GM12878 (cell line): ENCODE data around the gene CAPN1. TPM values are rescaled to one million over a fixed set of nuclear protein-coding genes. Genes with fewer than 3 reads are reported as not detected.

Source experiments
- ATAC-seq: fragments of 200-7000 bp; cut with Tn5 transposase; 3 replicates; pipeline ENCODE4 v1.9.1; 2020; ENCODE audit warnings: mild to moderate bottlenecking, moderate library complexity
- BruUV-seq: library from RNA; stranded (reverse); fragments of 400-500 nt; replicated peaks from 2 replicates; lab custom pipeline; 2021; lab: Mats Ljungman, UMichigan
- CTCF ChIA-PET: fragments of 300-600 bp; sonication (Branson Sonifier 250); formaldehyde crosslinking; extraction: SDS; loops from one replicate; lab custom pipeline; 2021; ENCODE audit warnings: inconsistent platforms; lab: Yijun Ruan, JAX
- POLR2A ChIA-PET: fragments of 350-600 bp; formaldehyde crosslinking; extraction: SDS; loops from one replicate; lab custom pipeline; 2021; ENCODE audit warnings: inconsistent platforms; lab: Charles Lee
- RAD21 ChIA-PET: fragments of 300-600 bp; sonication (Branson Sonifier 250); formaldehyde crosslinking; loops from one replicate; lab custom pipeline; 2023; ENCODE audit warnings: antibody characterized with exemption; ENCODE audit not compliant: unreplicated experiment; lab: Charles Lee
- SMC1A ChIA-PET: fragments of 300-600 bp; sonication (Branson Sonifier 250); formaldehyde crosslinking; loops from one replicate; lab custom pipeline; 2023; ENCODE audit not compliant: unreplicated experiment, uncharacterized antibody; lab: Charles Lee
- DNase-seq: peaks from one replicate; pipeline ENCODE4 v3.0.0-alpha.2; 2011; ENCODE audit warnings: low read depth, low spot score
- FAIRE-seq: peaks from 3 replicates; lab custom pipeline; 2011; peaks lifted over from hg19 to GRCh38; lab: Jason Lieb, UNC
- H2AFZ ChIP-seq: 2 replicates; pipeline ENCODE4 v1.6.0; 2011; ENCODE audit warnings: low read depth, low read length, control low read depth; ENCODE audit not compliant: control insufficient read depth
- H3K27ac ChIP-seq: 2 replicates; pipeline ENCODE4 v1.5.1; 2011; ENCODE audit warnings: control low read depth; ENCODE audit not compliant: control insufficient read depth, insufficient read depth
- H3K27me3 ChIP-seq, 2 experiments: replicated peaks in 1 of 2; 2 replicates each; pipeline versions ENCODE4 v1.6.0 to v1.6.1; 2011; ENCODE audit warnings: low read length in 1 of 2; ENCODE audit not compliant: control insufficient read depth in 2 of 2, insufficient read depth in 2 of 2
- H3K36me3 ChIP-seq, 2 experiments: 2 replicates each; pipeline ENCODE4 v1.5.1; 2011; ENCODE audit warnings: low read length in 1 of 2; ENCODE audit not compliant: control insufficient read depth in 2 of 2, insufficient read depth in 2 of 2
- H3K4me1 ChIP-seq: 2 replicates; pipeline ENCODE4 v1.6.1; 2011; ENCODE audit warnings: mild to moderate bottlenecking, low read length, moderate library complexity, mixed read lengths; ENCODE audit not compliant: control insufficient read depth, insufficient read depth
- H3K4me2 ChIP-seq: 2 replicates; pipeline ENCODE4 v1.6.0; 2011; ENCODE audit warnings: control low read depth; ENCODE audit not compliant: control insufficient read depth, insufficient read depth
- H3K4me3 ChIP-seq: fragments of 200-600 bp; sonication (generic); 2 replicates; pipeline ENCODE4 v1.5.1; 2016
- H3K79me2 ChIP-seq: 2 replicates; pipeline ENCODE4 v1.6.0; 2011; ENCODE audit warnings: low read length; ENCODE audit not compliant: control insufficient read depth, insufficient read depth
- H3K9ac ChIP-seq: 2 replicates; pipeline ENCODE4 v1.8.0; 2011; ENCODE audit warnings: low read length, control low read depth, mixed read lengths; ENCODE audit not compliant: control insufficient read depth, insufficient read depth
- H3K9me3 ChIP-seq: replicated peaks from 3 replicates; pipeline ENCODE4 v1.5.1; 2011; ENCODE audit warnings: mild to moderate bottlenecking, low read length; ENCODE audit not compliant: control insufficient read depth, insufficient read depth
- H4K20me1 ChIP-seq: 2 replicates; pipeline ENCODE4 v1.6.0; 2011; ENCODE audit not compliant: control insufficient read depth, insufficient read depth
- ASH2L ChIP-seq: fragments of 300-600, 200-600 bp; sonication (generic); IDR thresholded peaks from 2 replicates; pipeline ENCODE4 v1.6.1; 2017; ENCODE audit warnings: low read depth, mild to moderate bottlenecking, borderline replicate concordance
- CBFB ChIP-seq: IDR thresholded peaks from 2 replicates; pipeline ENCODE4 v1.6.1; 2016; ENCODE audit warnings: antibody characterized with exemption, low read depth
- FOS ChIP-seq: IDR thresholded peaks from 3 replicates; pipeline ENCODE4 v1.6.1; 2011; ENCODE audit warnings: borderline replicate concordance; ENCODE audit not compliant: insufficient read length; ENCODE audit errors: extremely low read depth
- MAX ChIP-seq: IDR thresholded peaks from 2 replicates; pipeline ENCODE4 v1.6.1; 2012; ENCODE audit warnings: low read depth, low read length, improper control_type of control experiment
- MEF2B ChIP-seq: fragments of 450-650 bp; IDR thresholded peaks from 2 replicates; pipeline ENCODE4 v1.6.1; 2018; ENCODE audit warnings: mild to moderate bottlenecking, moderate library complexity; ENCODE audit not compliant: partially characterized antibody, poor library complexity, severe bottlenecking
- POU2F2 ChIP-seq: IDR thresholded peaks from 3 replicates; pipeline ENCODE4 v1.6.1; 2011; ENCODE audit warnings: low read depth, mild to moderate bottlenecking, low read length, borderline replicate concordance
- SREBF1 ChIP-seq: IDR thresholded peaks from 2 replicates; pipeline ENCODE4 v1.6.1; 2012; ENCODE audit warnings: mild to moderate bottlenecking, low read length
- ZBTB33 ChIP-seq: fragments of 450-650 bp; IDR thresholded peaks from 2 replicates; pipeline ENCODE4 v1.6.1; 2017; ENCODE audit warnings: mild to moderate bottlenecking
- ZNF622 ChIP-seq: fragments of 450-650 bp; IDR thresholded peaks from 2 replicates; pipeline ENCODE4 v1.6.1; 2017; ENCODE audit warnings: mild to moderate bottlenecking, inconsistent platforms
- WGBS: methylation state at CpG from one replicate; pipeline ENCODE4 v1.1.6; 2016; ENCODE audit warnings: low lambda C conversion rate; ENCODE audit not compliant: insufficient replicate concordance, insufficient coverage; ENCODE audit errors: missing lambda C conversion rate; 5-methylcytosine and 5-hydroxymethylcytosine counted together
- in situ Hi-C: fragments of 300-500 bp; cut with MboI; formaldehyde crosslinking; loops from 9 replicates; pipeline ENCODE4 v1.14.3; 2018; ENCODE audit warnings: mixed read lengths
- intact Hi-C: fragments of 100-400 bp; cut with micrococcal nuclease; formaldehyde crosslinking; loops from one replicate; pipeline ENCODE4 v1.14.2; 2022; ENCODE audit not compliant: unreplicated experiment
- polyA plus RNA-seq, 11 experiments: library from polyadenylated mRNA; depleted of rRNA in 4 of 11; unstranded in 6 of 11; stranded (reverse) in 5 of 11; fragments of >200 nt; fragmentation: Nextera tagmentation in 4 of 11; fragmentation: Illumina TruSeq in 1 of 11; extraction: Ambion mirVana in 4 of 11; extraction: Trizol in 1 of 11; gene quantifications; 1 replicate in 1 of 11; 2 replicates in 10 of 11; pipeline versions ENCODE4 v1.2.1 to v1.2.3, GENCODE V29; 2011 to 2016; ENCODE audit warnings: inconsistent platforms in 2 of 11, missing spikeins in 2 of 11, low read depth in 1 of 11
- total RNA-seq, 4 experiments: library from RNA; depleted of rRNA in 3 of 4; stranded (reverse); fragments of >200 nt in 3 of 4; fragmentation: Illumina TruSeq in 1 of 4; extraction: Trizol in 1 of 4; gene quantifications; 2 replicates each; pipeline versions ENCODE4 v1.2.1 to v1.2.3, GENCODE V29; 2013 to 2021

Gene CAPN1
- total and polyA plus RNA-seq, 10 of the 15 experiments (the other 5 are each of a cell fraction or from before 2014, with no cell fraction given), result 2.2 to 167 (median 77.3) TPM

- Histone ChIP-seq H3K27me3 (no peaks in the 10 kb centered on the region; a peak in 1 of 4 replicates), H3K9me3 (no peaks in the 10 kb centered on the region), H3K4me1 (peaks cover 29% of the 10 kb centered on the region), H3K27ac (peak overlapping the region; percentile 82), H3K9ac (no peak overlapping the region; the same call in 1 of the 2 replicates), H2AFZ (peak overlapping the region; percentile 92), H4K20me1 (no peaks in the 10 kb centered on the region), H3K4me3 (no peak overlapping the region), H3K36me3 (no peaks in the 10 kb centered on the region), H3K79me2 (no peaks in the 10 kb centered on the region), H3K4me2 (peak overlapping the region; percentile 91)
- in situ Hi-C loops, result no loop called here
- ChIA-PET CTCF (interaction anchor here (0.8 to 0.9 kb wide), 2 partner anchors 40 to 41 kb away, joined by 3 read pairs; partner anchors contain the start of gene TM7SF2), POLR2A (interaction anchor here (1.2 kb wide), 1 partner anchor 16 kb away, joined by 3 read pairs; no protein-coding TSS in a partner anchor), RAD21 (no interaction called here), SMC1A (interaction anchor here (0.6 kb wide), 1 partner anchor 91 kb away, joined by 3 read pairs; no protein-coding TSS in a partner anchor)
- FAIRE-seq, result no peak
- TF ChIP-seq POU2F2, result no peak
- no peak for TF ChIP-seq MAX
- no peak for TF ChIP-seq SREBF1
- TF ChIP-seq ASH2L, result no peak
- TF ChIP-seq CBFB, result no peak
- TF ChIP-seq FOS, result no peak
- TF ChIP-seq MEF2B, result no peak
- no peak for TF ChIP-seq ZBTB33
- TF ChIP-seq ZNF622, result no peak
- intact Hi-C loops, result no loop called here
- 47% methylated on average over 3 of the region's 3 CpGs for WGBS
- no peak for ATAC-seq
- BruUV-seq, result no TSS peak
- DNase-seq, result no peak
Observed at GRCh38 chr11:65151331-65151899, 30.3 kb upstream of the CAPN1 start.
